HepG2 (cell line): ENCODE data around the gene PHKB. TPM values are rescaled to one million over a fixed set of nuclear protein-coding genes. Genes with fewer than 3 reads are reported as not detected.

Experiments
- ATAC-seq: fragments of 200-7000 bp; cut with Tn5 transposase; 3 replicates; pipeline ENCODE4 v1.9.1; 2020; ENCODE audit warnings: mild to moderate bottlenecking, moderate library complexity
- BruUV-seq: library from RNA; stranded (reverse); fragments of 400-500 nt; replicated peaks from 2 replicates; lab custom pipeline; 2021; lab: Mats Ljungman, UMichigan
- CTCF ChIA-PET: fragments of 300-600 bp; formaldehyde crosslinking; extraction: SDS; loops from one replicate; lab custom pipeline; 2021; ENCODE audit warnings: low total read pairs, inconsistent platforms, low intra/inter-chr PET ratio; lab: Yijun Ruan, JAX
- POLR2A ChIA-PET: fragments of 350-600 bp; sonication (Branson Sonifier 250); formaldehyde crosslinking; loops from one replicate; lab custom pipeline; 2020; ENCODE audit warnings: antibody characterized with exemption, inconsistent platforms; lab: Yijun Ruan, JAX
- DNase-seq: peaks from one replicate; pipeline ENCODE4 v3.0.0-alpha.2; 2015; ENCODE audit warnings: low spot score
- FAIRE-seq: peaks from 3 replicates; lab custom pipeline; 2011; peaks lifted over from hg19 to GRCh38; lab: Jason Lieb, UNC
- H2AFZ ChIP-seq: one replicate; pipeline ENCODE4 v1.6.1; 2011; ENCODE audit warnings: low read length, inconsistent platforms
- H3K27ac ChIP-seq: fragments of 300-600 bp; 3 replicates; pipeline ENCODE4 v1.8.0; 2011; ENCODE audit warnings: mixed run types, mild to moderate bottlenecking, mixed read lengths, low read length, inconsistent platforms; ENCODE audit not compliant: insufficient read depth; ENCODE audit errors: extremely low read length
- H3K27me3 ChIP-seq, 2 experiments: fragments of 200-600 bp in 1 of 2; 2 replicates in 1 of 2; 3 replicates in 1 of 2; pipeline versions ENCODE4 v1.6.0 to v1.8.0; 2011; ENCODE audit warnings: low read length in 2 of 2, mild to moderate bottlenecking in 2 of 2, moderate library complexity in 2 of 2, inconsistent platforms in 1 of 2; ENCODE audit not compliant: insufficient read depth in 2 of 2, control insufficient read depth in 1 of 2
- H3K36me3 ChIP-seq, 2 experiments: fragments of 200-600 bp in 1 of 2; replicated peaks in 1 of 2; 2 replicates in 1 of 2; 3 replicates in 1 of 2; pipeline versions ENCODE4 v1.5.1 to v1.8.0; 2011; ENCODE audit warnings: low read length in 2 of 2, inconsistent platforms in 1 of 2; ENCODE audit not compliant: insufficient read depth in 2 of 2, control insufficient read depth in 1 of 2
- H3K4me1 ChIP-seq: 2 replicates; pipeline ENCODE4 v1.5.1; 2012; ENCODE audit warnings: low read length, inconsistent platforms; ENCODE audit not compliant: insufficient read depth
- H3K4me2 ChIP-seq: 2 replicates; pipeline ENCODE4 v1.6.0; 2011; ENCODE audit warnings: low read depth, low read length, inconsistent platforms
- H3K4me3 ChIP-seq, 3 experiments: fragments of 200-600 bp in 1 of 3; sonication (generic), shearing (Covaris generic) in 1 of 3; replicated peaks in 1 of 3; 2 replicates each; pipeline ENCODE4 v1.5.1; 2011 to 2016; ENCODE audit warnings: low read length in 3 of 3, inconsistent platforms in 2 of 3, low read depth in 2 of 3, mild to moderate bottlenecking in 2 of 3, control low read depth in 1 of 3, mixed read lengths in 1 of 3; ENCODE audit not compliant: insufficient read depth in 1 of 3
- H3K79me2 ChIP-seq: one replicate; pipeline ENCODE4 v1.6.1; 2011; ENCODE audit warnings: low read length, inconsistent platforms; ENCODE audit not compliant: insufficient read depth
- H3K9ac ChIP-seq: 2 replicates; pipeline ENCODE4 v1.6.0; 2011; ENCODE audit warnings: mild to moderate bottlenecking, low read depth, low read length, inconsistent platforms; ENCODE audit not compliant: insufficient read depth
- H3K9me3 ChIP-seq: 2 replicates; pipeline ENCODE4 v1.5.1; 2012; ENCODE audit warnings: mild to moderate bottlenecking, low read length
- H4K20me1 ChIP-seq: 2 replicates; pipeline ENCODE4 v1.6.0; 2011; ENCODE audit warnings: inconsistent platforms, mild to moderate bottlenecking, low read length, moderate library complexity; ENCODE audit not compliant: insufficient read depth
- ELF3 ChIP-seq: IDR thresholded peaks from 2 replicates; pipeline ENCODE4 v1.6.1; 2016; ENCODE audit warnings: missing genetic modification reagents, missing compliant biosample characterization
- FOXM1 ChIP-seq: sonication (generic); formaldehyde crosslinking; IDR thresholded peaks from 2 replicates; pipeline ENCODE4 v1.5.0; 2020; ENCODE audit warnings: missing genetic modification reagents
- GLMP ChIP-seq: sonication (generic); formaldehyde crosslinking; IDR thresholded peaks from 2 replicates; pipeline ENCODE4 v1.9.0; 2021; ENCODE audit warnings: missing genetic modification reagents, mild to moderate bottlenecking, borderline replicate concordance
- KAT7 ChIP-seq: IDR thresholded peaks from 2 replicates; pipeline ENCODE4 v1.6.1; 2018; ENCODE audit warnings: borderline replicate concordance, missing compliant biosample characterization
- KMT2A ChIP-seq: sonication (generic); formaldehyde crosslinking; IDR thresholded peaks from 2 replicates; pipeline ENCODE4 v1.4.0; 2020; ENCODE audit warnings: missing genetic modification reagents
- MAFK ChIP-seq, 2 experiments: IDR thresholded peaks in 1 of 2; conservative IDR thresholded peaks in 1 of 2; 2 replicates each; pipeline ENCODE4 v1.6.1; 2011; ENCODE audit warnings: improper control_type of control experiment in 2 of 2, low read length in 2 of 2
- NFKBIZ ChIP-seq: IDR thresholded peaks from 2 replicates; pipeline ENCODE4 v1.6.1; 2018; ENCODE audit warnings: missing genetic modification reagents, missing compliant biosample characterization
- POGZ ChIP-seq: sonication (generic); formaldehyde crosslinking; IDR thresholded peaks from 2 replicates; pipeline ENCODE4 v1.4.0; 2020; ENCODE audit warnings: mild to moderate bottlenecking, missing genetic modification reagents
- RBM22 ChIP-seq: fragments of 200-400 bp; formaldehyde crosslinking; optimal IDR thresholded peaks from 2 replicates; pipeline ENCODE3; 2017; ENCODE audit warnings: mild to moderate bottlenecking, low read length, moderate library complexity
- TCF7L2 ChIP-seq: IDR thresholded peaks from 2 replicates; pipeline ENCODE4 v1.6.1; 2011; ENCODE audit warnings: mild to moderate bottlenecking, low read depth, low read length, moderate library complexity
- ZNF350 ChIP-seq: sonication (generic); formaldehyde crosslinking; IDR thresholded peaks from 2 replicates; pipeline ENCODE4 v1.4.0; 2020; ENCODE audit warnings: mild to moderate bottlenecking, low read depth, missing genetic modification reagents, borderline replicate concordance
- WGBS: methylation state at CpG from one replicate; pipeline ENCODE4 v1.1.6; 2017; ENCODE audit warnings: low lambda C conversion rate; 5-methylcytosine and 5-hydroxymethylcytosine counted together
- in situ Hi-C: cut with HindIII; loops from 2 replicates; pipeline ENCODE4 v1.10.0; 2017; ENCODE audit warnings: low pct_unique_long_range_greater_than_20kb; ENCODE audit not compliant: extremely low pct_ligation_motif_present
- intact Hi-C: fragments of 100-400 bp; cut with micrococcal nuclease; formaldehyde crosslinking; loops from one replicate; pipeline ENCODE4 v1.10.0; 2022; ENCODE audit not compliant: unreplicated experiment
- polyA plus RNA-seq, 8 experiments: library from polyadenylated mRNA; depleted of rRNA in 3 of 8; stranded (reverse) in 7 of 8; unstranded in 1 of 8; fragments of >200 nt; fragmentation: Illumina TruSeq in 4 of 8; extraction: Trizol in 4 of 8; gene quantifications; 2 replicates each; pipeline versions ENCODE4 v1.2.1 to v1.2.3, GENCODE V29; 2011 to 2016; ENCODE audit warnings: low read depth in 4 of 8, missing spikeins in 1 of 8, mixed read lengths in 1 of 8; ENCODE audit not compliant: insufficient read depth in 1 of 8
- total RNA-seq, 5 experiments: library from RNA; depleted of rRNA; stranded (reverse); fragments of >200 nt; fragmentation: Illumina TruSeq; extraction: Trizol; gene quantifications; 2 replicates each; pipeline ENCODE4 v1.2.3, GENCODE V29; 2016; ENCODE audit warnings: low read depth in 1 of 5
- TF ChIP-seq, protein P1 (sequence below): sonication (generic); formaldehyde crosslinking; IDR thresholded peaks from 2 replicates; pipeline ENCODE4 v1.5.0; 2020; ENCODE audit warnings: missing genetic modification reagents
- TF ChIP-seq, protein P2 (sequence below): sonication (generic); formaldehyde crosslinking; IDR thresholded peaks from 2 replicates; pipeline ENCODE4 v1.5.0; 2020; ENCODE audit warnings: mild to moderate bottlenecking, missing genetic modification reagents, borderline replicate concordance

Gene PHKB
- total and polyA plus RNA-seq, 2 of the 13 experiments (the other 11 are each of a cell fraction or from before 2014, with no cell fraction given) = 66.0 to 80.8 TPM

DNA sequence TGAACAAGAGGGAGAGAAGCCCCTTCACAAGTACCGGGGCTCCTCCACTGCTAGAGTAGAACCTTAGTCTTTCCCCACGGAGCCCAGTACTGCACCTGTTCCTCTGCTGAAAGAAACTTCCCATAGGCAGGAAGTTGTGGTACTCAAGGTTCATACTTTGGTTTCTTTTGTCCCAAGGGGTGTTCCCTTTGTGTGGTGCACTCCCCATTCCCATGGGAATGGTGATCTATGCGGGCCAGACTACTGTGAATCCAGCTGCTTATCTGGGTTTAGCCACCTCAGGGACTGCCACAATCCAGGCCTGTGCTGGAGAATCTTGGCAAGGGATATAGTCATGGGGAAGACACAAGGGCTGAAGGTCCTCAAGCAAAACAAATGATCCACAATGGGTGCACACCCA is 110.6 kb downstream of the PHKB start:
- no peak overlapping the region for H3K9ac ChIP-seq
- H3K4me3 ChIP-seq = no peak overlapping the region
- no peaks in the 10 kb centered on the region for H4K20me1 ChIP-seq
- intact Hi-C loops = no loop called here
- no peak overlapping the region for H2AFZ ChIP-seq
- H3K79me2 ChIP-seq = no peaks in the 10 kb centered on the region
- in situ Hi-C loops = no loop called here
- no peaks in the 10 kb centered on the region for H3K27me3 ChIP-seq
- no peak for ATAC-seq
- peaks cover 3 to 9% of the 10 kb centered on the region in 2 experiments; a peak in 1 of 5 replicates for H3K36me3 ChIP-seq
- no peak for FAIRE-seq
- WGBS = 100% methylated on average over 3 of the region's 3 CpGs
- ChIA-PET POLR2A (no interaction called here), CTCF (no interaction called here)
- H3K27ac ChIP-seq = no peak overlapping the region
- no peak for DNase-seq
- BruUV-seq = no TSS peak
- H3K4me1 ChIP-seq = 0 out of 2 replicates have a peak, but pooled peaks cover 8% of the 10 kb centered on the region
- TF ChIP-seq POGZ (CRISPR knock-in tag) (no peak), KMT2A (CRISPR knock-in tag) (no peak), NFKBIZ (no peak), GLMP (CRISPR knock-in tag) (no peak), TCF7L2 (no peak), ELF3 (CRISPR knock-in tag) (no peak), MAFK (conservative IDR thresholded peaks at IDR 0.05 in 1 of 2, IDR thresholded peaks at IDR 0.05 in 1 of 2; ENCODE audit: low read length in 2 of 2) (no peak), ZNF350 (CRISPR knock-in tag) (no peak), RBM22 (no peak), FOXM1 (no peak), KAT7 (CRISPR knock-in tag) (no peak)
- TF ChIP-seq, protein P1, sequence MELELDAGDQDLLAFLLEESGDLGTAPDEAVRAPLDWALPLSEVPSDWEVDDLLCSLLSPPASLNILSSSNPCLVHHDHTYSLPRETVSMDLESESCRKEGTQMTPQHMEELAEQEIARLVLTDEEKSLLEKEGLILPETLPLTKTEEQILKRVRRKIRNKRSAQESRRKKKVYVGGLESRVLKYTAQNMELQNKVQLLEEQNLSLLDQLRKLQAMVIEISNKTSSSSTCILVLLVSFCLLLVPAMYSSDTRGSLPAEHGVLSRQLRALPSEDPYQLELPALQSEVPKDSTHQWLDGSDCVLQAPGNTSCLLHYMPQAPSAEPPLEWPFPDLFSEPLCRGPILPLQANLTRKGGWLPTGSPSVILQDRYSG (CRISPR knock-in tag) = no peak
- TF ChIP-seq, protein P2, sequence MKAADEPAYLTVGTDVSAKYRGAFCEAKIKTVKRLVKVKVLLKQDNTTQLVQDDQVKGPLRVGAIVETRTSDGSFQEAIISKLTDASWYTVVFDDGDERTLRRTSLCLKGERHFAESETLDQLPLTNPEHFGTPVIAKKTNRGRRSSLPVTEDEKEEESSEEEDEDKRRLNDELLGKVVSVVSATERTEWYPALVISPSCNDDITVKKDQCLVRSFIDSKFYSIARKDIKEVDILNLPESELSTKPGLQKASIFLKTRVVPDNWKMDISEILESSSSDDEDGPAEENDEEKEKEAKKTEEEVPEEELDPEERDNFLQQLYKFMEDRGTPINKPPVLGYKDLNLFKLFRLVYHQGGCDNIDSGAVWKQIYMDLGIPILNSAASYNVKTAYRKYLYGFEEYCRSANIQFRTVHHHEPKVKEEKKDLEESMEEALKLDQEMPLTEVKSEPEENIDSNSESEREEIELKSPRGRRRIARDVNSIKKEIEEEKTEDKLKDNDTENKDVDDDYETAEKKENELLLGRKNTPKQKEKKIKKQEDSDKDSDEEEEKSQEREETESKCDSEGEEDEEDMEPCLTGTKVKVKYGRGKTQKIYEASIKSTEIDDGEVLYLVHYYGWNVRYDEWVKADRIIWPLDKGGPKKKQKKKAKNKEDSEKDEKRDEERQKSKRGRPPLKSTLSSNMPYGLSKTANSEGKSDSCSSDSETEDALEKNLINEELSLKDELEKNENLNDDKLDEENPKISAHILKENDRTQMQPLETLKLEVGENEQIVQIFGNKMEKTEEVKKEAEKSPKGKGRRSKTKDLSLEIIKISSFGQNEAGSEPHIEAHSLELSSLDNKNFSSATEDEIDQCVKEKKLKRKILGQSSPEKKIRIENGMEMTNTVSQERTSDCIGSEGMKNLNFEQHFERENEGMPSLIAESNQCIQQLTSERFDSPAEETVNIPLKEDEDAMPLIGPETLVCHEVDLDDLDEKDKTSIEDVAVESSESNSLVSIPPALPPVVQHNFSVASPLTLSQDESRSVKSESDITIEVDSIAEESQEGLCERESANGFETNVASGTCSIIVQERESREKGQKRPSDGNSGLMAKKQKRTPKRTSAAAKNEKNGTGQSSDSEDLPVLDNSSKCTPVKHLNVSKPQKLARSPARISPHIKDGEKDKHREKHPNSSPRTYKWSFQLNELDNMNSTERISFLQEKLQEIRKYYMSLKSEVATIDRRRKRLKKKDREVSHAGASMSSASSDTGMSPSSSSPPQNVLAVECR (CRISPR knock-in tag) = no peak
- no peaks in the 10 kb centered on the region for H3K9me3 ChIP-seq
- H3K4me2 ChIP-seq = no peak overlapping the region
